WERI-Rb-1 (cell line): ENCODE results near the gene SLC35G2.
"Not testable (repeated sequence)": the region's sequence is repeated elsewhere in the genome, so short reads cannot be mapped to it uniquely, and the experiment has no call there.

Experiments used
- DNase-seq: peaks from one replicate; pipeline ENCODE4 v3.0.0-alpha.2; 2020
- H3K27ac ChIP-seq: fragments of 250-450 bp; sonication (Bioruptor Pico); 2 replicates; pipeline ENCODE4 v1.5.1; 2020; ENCODE audit warnings: mild to moderate bottlenecking, moderate library complexity
- H3K27me3 ChIP-seq: fragments of 250-450 bp; sonication (Bioruptor Pico); 2 replicates; pipeline ENCODE4 v1.5.1; 2021; ENCODE audit warnings: mild to moderate bottlenecking, low read depth, moderate library complexity; ENCODE audit not compliant: insufficient read depth, severe bottlenecking
- H3K36me3 ChIP-seq: fragments of 250-450 bp; sonication (Bioruptor Pico); 2 replicates; pipeline ENCODE4 v1.5.1; 2020; ENCODE audit warnings: mild to moderate bottlenecking, moderate library complexity
- H3K4me3 ChIP-seq: 2 replicates; pipeline ENCODE4 v1.5.1; 2011; ENCODE audit warnings: low read depth, mild to moderate bottlenecking, control low read depth, low read length
- H3K9me3 ChIP-seq: fragments of 250-450 bp; sonication (Bioruptor Pico); 2 replicates; pipeline ENCODE4 v1.5.1; 2021; ENCODE audit warnings: mild to moderate bottlenecking, moderate library complexity; ENCODE audit not compliant: severe bottlenecking
- CTCF ChIP-seq: IDR thresholded peaks from 2 replicates; pipeline ENCODE4 v1.5.1; 2011; ENCODE audit warnings: low read depth, mild to moderate bottlenecking, control low read depth, inconsistent platforms, low read length

SLC35G2 gene

DNA sequence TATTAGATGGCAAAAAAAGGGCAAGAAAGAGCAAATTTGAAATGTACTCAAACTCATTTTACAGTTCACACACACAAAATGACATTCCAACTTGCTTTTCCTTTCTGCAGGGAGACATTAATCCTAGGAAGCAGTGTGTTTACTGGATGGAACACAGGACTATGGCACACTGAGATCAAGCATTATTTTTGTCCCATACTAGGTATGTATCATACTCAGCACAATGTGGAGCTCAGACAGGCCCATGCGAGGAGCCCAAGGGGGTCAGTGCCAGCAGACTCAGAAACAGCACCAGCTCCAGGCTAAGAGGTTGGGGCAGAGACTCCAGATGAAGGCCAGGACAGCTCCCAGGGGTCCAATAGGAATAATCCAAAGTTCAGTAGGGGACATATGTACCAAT is 30.8 kb upstream of the SLC35G2 start:
- no peak for TF ChIP-seq CTCF
- no peak overlapping the region for H3K4me3 ChIP-seq
- DNase-seq = no peak
- H3K27me3 ChIP-seq = no peaks in the 10 kb centered on the region
- H3K36me3 ChIP-seq = no peaks in the 10 kb centered on the region
- no peak overlapping the region for H3K27ac ChIP-seq
- no peaks in the 10 kb centered on the region for H3K9me3 ChIP-seq

GRCh38 chr3:136789976-136790375 is 28.9 kb upstream of the SLC35G2 start:
- Histone ChIP-seq H3K27ac (no peak overlapping the region), H3K4me3 (no peak overlapping the region), H3K27me3 (no peaks in the 10 kb centered on the region), H3K9me3 (no peaks in the 10 kb centered on the region), H3K36me3 (no peaks in the 10 kb centered on the region)
- DNase-seq = no peak
- no peak for TF ChIP-seq CTCF

DNA sequence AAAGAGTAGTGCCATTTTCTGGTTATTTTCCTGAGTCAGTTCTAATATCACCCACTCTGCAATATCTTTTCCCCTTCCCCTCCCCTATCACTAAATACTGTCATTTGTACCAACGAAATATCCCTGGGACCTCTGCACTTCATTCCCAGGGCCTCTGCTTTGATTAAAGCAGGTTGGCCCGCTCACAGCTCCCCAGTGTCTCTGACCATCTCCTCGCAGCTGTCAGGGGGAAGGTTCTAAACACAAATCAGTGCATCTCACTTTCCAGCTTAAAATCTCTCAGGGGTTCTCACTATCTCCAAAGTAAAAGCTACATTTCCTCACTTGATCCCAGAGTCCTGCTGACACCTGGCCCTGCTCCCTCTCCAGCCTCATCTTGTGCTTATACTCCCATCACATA is 28.1 kb upstream of the SLC35G2 start:
- DNase-seq = no peak
- no peak overlapping the region for H3K27ac ChIP-seq
- no peaks in the 10 kb centered on the region for H3K27me3 ChIP-seq
- TF ChIP-seq CTCF = no peak
- H3K36me3 ChIP-seq = no peaks in the 10 kb centered on the region
- H3K9me3 ChIP-seq = no peaks in the 10 kb centered on the region
- H3K4me3 ChIP-seq = no peak overlapping the region

DNA sequence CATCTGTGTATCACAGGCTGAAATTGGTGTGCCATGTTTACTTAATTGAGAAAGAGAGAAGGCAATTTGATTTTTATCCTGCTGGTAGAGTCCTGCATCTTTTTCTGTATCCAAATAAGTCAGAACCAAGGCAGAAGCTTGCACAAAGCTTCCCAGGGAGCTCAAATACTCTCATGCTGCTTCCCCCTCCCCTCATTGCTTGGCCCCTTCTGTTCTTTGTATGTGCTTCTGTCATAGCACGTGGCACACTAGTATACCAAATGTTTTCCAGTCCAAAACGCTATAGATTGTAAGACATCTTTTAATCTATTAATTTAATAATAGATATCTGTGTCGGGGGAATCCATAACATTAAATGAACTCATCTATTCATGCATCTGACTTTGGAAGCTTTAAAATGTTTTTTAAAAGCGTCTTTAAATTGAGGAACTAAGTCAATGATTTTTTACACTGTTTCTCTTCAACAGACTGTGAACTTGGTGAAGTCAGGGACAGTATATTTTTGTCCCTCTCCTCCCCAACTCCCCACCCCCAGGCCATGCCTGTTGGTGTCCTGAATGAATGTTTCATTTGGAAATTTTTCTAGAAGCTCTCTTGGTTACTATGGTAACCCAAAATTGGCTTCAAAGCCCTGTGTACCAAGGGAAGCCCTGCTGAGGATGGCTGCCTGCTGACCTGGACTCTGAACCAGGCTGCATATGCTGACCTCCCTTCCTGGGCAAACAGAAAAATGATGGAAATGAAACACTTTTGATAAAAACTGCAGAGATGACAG is 26.2 kb upstream of the SLC35G2 start:
- H3K9me3 ChIP-seq = no peaks in the 10 kb centered on the region
- H3K4me3 ChIP-seq = no peak overlapping the region
- DNase-seq = no peak
- TF ChIP-seq CTCF = no peak
- H3K27me3 ChIP-seq = no peaks in the 10 kb centered on the region
- H3K36me3 ChIP-seq = no peaks in the 10 kb centered on the region
- H3K27ac ChIP-seq = no peak overlapping the region

- not testable (repeated sequence) for DNase-seq, H3K4me3 ChIP-seq, H3K27ac ChIP-seq
Measured at GRCh38 chr3:136801146-136801545, 17.8 kb upstream of the SLC35G2 start.

DNA sequence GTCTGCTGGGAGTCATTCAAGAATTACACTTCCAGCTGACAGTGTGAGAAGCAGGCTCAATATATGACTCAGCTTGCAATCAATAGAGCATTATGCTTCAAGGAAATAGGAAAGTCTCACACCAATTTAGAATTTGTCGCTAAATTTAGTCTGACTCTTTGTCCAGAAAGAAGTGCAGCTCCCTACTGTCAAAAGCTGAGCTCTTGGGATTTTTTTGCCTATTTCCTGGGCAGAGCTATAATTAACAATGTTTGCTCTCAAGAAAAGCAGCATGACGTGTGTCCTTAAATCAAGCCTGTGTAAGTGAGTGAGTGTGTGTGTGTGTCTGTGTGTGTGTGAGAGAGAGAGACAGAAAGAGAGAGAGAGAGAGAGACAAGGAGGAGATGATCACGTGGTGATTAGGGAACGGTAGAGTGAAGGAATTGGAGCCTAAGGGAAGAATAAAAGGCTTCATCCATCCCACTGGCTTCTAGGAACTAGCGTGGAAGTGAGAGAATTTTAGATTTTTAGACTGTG is 16.4 kb upstream of the SLC35G2 start:
- no peak overlapping the region for H3K4me3 ChIP-seq
- no peaks in the 10 kb centered on the region for H3K9me3 ChIP-seq
- no peak overlapping the region for H3K27ac ChIP-seq
- H3K27me3 ChIP-seq = no peaks in the 10 kb centered on the region
- no peak for DNase-seq
- H3K36me3 ChIP-seq = no peaks in the 10 kb centered on the region
- no peak for TF ChIP-seq CTCF

More at GRCh38 chr3:136801146-136801545, 17.8 kb upstream of the SLC35G2 start:
- not testable (repeated sequence) for H3K36me3 ChIP-seq, H3K9me3 ChIP-seq, H3K27me3 ChIP-seq
